ENCODE measurements around the gene FCF1. TPM values are rescaled to one million over a fixed set of nuclear protein-coding genes. Genes with fewer than 3 reads are reported as not detected.
A peak's percentile ranks its signal among the peaks of the same experiment; 100 is the strongest.

FCF1 gene
- polyA plus RNA-seq, 1 of the 3 experiments (the other 2 are of a cell fraction) = 42.6 TPM

DNA sequence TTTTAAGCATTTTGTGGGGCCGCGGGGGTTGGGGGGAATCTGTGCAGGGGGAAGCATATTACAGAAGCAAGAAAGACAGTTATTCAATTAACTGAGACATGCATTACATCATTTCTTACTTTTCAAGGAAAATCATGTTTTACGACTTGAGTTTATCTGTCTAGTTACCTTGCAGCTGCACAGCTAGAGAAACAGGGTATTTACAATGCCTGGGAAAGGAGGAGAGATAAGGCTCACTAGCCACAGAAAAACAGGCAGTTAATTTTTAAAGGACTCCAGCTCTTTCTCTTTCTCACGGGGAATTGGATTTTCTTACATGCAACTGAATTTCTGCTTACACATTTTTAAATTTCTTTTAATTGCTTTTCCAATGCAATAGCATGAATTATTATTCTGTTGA is 22.2 kb downstream of the FCF1 start:
- TF ChIP-seq RXRA (IDR thresholded peaks at IDR 0.05; ENCODE audit: borderline replicate concordance, low read depth) = no peak
- no peak for TF ChIP-seq JUND (IDR thresholded peaks at IDR 0.05)
- TF ChIP-seq TCF12 (IDR thresholded peaks at IDR 0.05) = no peak
- TF ChIP-seq YY1 (IDR thresholded peaks at IDR 0.05; ENCODE audit: low read depth) = no peak
- no peak for TF ChIP-seq RAD21 (IDR thresholded peaks at IDR 0.05; ENCODE audit: low read length)
- TF ChIP-seq, protein P1, sequence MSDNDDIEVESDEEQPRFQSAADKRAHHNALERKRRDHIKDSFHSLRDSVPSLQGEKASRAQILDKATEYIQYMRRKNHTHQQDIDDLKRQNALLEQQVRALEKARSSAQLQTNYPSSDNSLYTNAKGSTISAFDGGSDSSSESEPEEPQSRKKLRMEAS (IDR thresholded peaks at IDR 0.05; ENCODE audit: low read depth) = no peak
- no peak for TF ChIP-seq FOSL2 (IDR thresholded peaks at IDR 0.05; ENCODE audit: borderline replicate concordance, low read depth)
- TF ChIP-seq RCOR1 (IDR thresholded peaks at IDR 0.05; ENCODE audit: low read length) = no peak
- TF ChIP-seq RFX5 (IDR thresholded peaks at IDR 0.05; ENCODE audit: low read length) = no peak
- no peak for TF ChIP-seq CHD2 (IDR thresholded peaks at IDR 0.05; ENCODE audit: low read length, partially characterized antibody)
- TF ChIP-seq, protein P2, sequence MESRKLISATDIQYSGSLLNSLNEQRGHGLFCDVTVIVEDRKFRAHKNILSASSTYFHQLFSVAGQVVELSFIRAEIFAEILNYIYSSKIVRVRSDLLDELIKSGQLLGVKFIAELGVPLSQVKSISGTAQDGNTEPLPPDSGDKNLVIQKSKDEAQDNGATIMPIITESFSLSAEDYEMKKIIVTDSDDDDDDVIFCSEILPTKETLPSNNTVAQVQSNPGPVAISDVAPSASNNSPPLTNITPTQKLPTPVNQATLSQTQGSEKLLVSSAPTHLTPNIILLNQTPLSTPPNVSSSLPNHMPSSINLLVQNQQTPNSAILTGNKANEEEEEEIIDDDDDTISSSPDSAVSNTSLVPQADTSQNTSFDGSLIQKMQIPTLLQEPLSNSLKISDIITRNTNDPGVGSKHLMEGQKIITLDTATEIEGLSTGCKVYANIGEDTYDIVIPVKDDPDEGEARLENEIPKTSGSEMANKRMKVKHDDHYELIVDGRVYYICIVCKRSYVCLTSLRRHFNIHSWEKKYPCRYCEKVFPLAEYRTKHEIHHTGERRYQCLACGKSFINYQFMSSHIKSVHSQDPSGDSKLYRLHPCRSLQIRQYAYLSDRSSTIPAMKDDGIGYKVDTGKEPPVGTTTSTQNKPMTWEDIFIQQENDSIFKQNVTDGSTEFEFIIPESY (IDR thresholded peaks at IDR 0.05; ENCODE audit: borderline replicate concordance, low read depth) = no peak
- no peak for TF ChIP-seq POLR2AphosphoS5 (IDR thresholded peaks at IDR 0.05; ENCODE audit: low read depth, low read length)
- no peak for TF ChIP-seq MXI1 (IDR thresholded peaks at IDR 0.05; ENCODE audit: low read depth, low read length)
- no peak for TF ChIP-seq GABPA (IDR thresholded peaks at IDR 0.05; ENCODE audit: low read depth)
- no peak for TF ChIP-seq EP300 (IDR thresholded peaks at IDR 0.05; ENCODE audit: borderline replicate concordance in 1 of 2, low read depth in 1 of 2, low read length in 1 of 2)
- TF ChIP-seq NRF1 (IDR thresholded peaks at IDR 0.05; ENCODE audit: low read depth, low read length) = no peak
- no peak for TF ChIP-seq ELF1 (IDR thresholded peaks at IDR 0.05)
- Histone ChIP-seq H3K36me3 (replicated peaks in 1 of 2; ENCODE audit: control insufficient read depth in 1 of 2, insufficient read depth in 2 of 2, low read length in 1 of 2) (peaks cover 44 to 68% of the 10 kb centered on the region in 2 experiments), H3K27ac (ENCODE audit: low read depth in 2 of 2, low read length in 1 of 2) (no peak overlapping the region), H3K9me2 (no peaks in the 10 kb centered on the region), H3K9me3 (no peaks in the 10 kb centered on the region), H3F3A (replicated peaks; ENCODE audit: insufficient read depth) (peaks cover 12% of the 10 kb centered on the region), H3K4me3 (ENCODE audit: low read depth in 2 of 2, low read length in 1 of 2) (no peak overlapping the region), H3K9ac (no peak overlapping the region), H3K4me2 (no peak overlapping the region), H3K4me1 (ENCODE audit: control insufficient read depth in 1 of 2, insufficient read depth in 2 of 2, low read depth in 1 of 2, low read length in 1 of 2) (no peaks in the 10 kb centered on the region), H2AFZ (ENCODE audit: low read depth) (no peak overlapping the region), H4K20me1 (ENCODE audit: insufficient read depth) (no peaks in the 10 kb centered on the region), H3K79me2 (ENCODE audit: insufficient read depth) (peaks cover 6% of the 10 kb centered on the region; the same call in 1 of the 2 replicates), H3K27me3 (ENCODE audit: insufficient read depth) (no peaks in the 10 kb centered on the region)
- ChIA-PET CTCF (interaction anchor here (1.4 kb wide), 1 partner anchor 28 kb away, joined by 3 read pairs; the partner anchor contains the start of gene YLPM1), POLR2A (no interaction called here)
- 86% methylated on average over 4 of the region's 4 CpGs for WGBS (ENCODE audit: low lambda C conversion rate)
- DNase-seq = no peak

GRCh38 chr14:74737753-74738325 is 24.9 kb downstream of the FCF1 start:
- 83% methylated on average over 4 of the region's 4 CpGs for WGBS (ENCODE audit: low lambda C conversion rate)
- POLR2A ChIA-PET = no interaction called here
- peak overlapping the region in 1 of 2 experiments; percentile 72; a peak in 2 of 4 replicates for H3K27ac ChIP-seq (ENCODE audit: low read depth in 2 of 2, low read length in 1 of 2)
- H3K9ac ChIP-seq = no peak overlapping the region
- no peak overlapping the region for H2AFZ ChIP-seq (ENCODE audit: low read depth)
- DNase-seq = no peak
- H3F3A ChIP-seq (replicated peaks; ENCODE audit: insufficient read depth) = peaks cover 15% of the 10 kb centered on the region
- H3K4me2 ChIP-seq = no peak overlapping the region
- no peaks in the 10 kb centered on the region for H3K27me3 ChIP-seq (ENCODE audit: insufficient read depth)
- no peaks in the 10 kb centered on the region for H3K79me2 ChIP-seq (ENCODE audit: insufficient read depth)
- no peaks in the 10 kb centered on the region for H4K20me1 ChIP-seq (ENCODE audit: insufficient read depth)
- H3K36me3 ChIP-seq (replicated peaks in 1 of 2; ENCODE audit: control insufficient read depth in 1 of 2, insufficient read depth in 2 of 2, low read length in 1 of 2) = peaks cover 30 to 54% of the 10 kb centered on the region in 2 experiments
- no peak overlapping the region for H3K4me3 ChIP-seq (ENCODE audit: low read depth in 2 of 2, low read length in 1 of 2)
- H3K4me1 ChIP-seq (ENCODE audit: control insufficient read depth in 1 of 2, insufficient read depth in 2 of 2, low read depth in 1 of 2, low read length in 1 of 2) = no peaks in the 10 kb centered on the region
- H3K9me2 ChIP-seq = no peaks in the 10 kb centered on the region
- H3K9me3 ChIP-seq = no peaks in the 10 kb centered on the region
- CTCF ChIA-PET = interaction anchor here (0.7 kb wide), 1 partner anchor 27 kb away, joined by 4 read pairs; no protein-coding TSS in a partner anchor
- TF ChIP-seq FOSL2 (IDR thresholded peaks at IDR 0.05; ENCODE audit: borderline replicate concordance, low read depth) = peak; percentile 43
- TF ChIP-seq TAF1 (IDR thresholded peaks at IDR 0.05; ENCODE audit: borderline replicate concordance, low read depth, low read length) = no peak
- TF ChIP-seq PBX3 (IDR thresholded peaks at IDR 0.05) = no peak
- TF ChIP-seq CTCF (IDR thresholded peaks at IDR 0.05) = no peak
- TF ChIP-seq RFX5 (IDR thresholded peaks at IDR 0.05; ENCODE audit: low read length) = no peak
- TF ChIP-seq, protein P1 (IDR thresholded peaks at IDR 0.05; ENCODE audit: low read depth) = no peak
- TF ChIP-seq TEAD4 (IDR thresholded peaks at IDR 0.05; ENCODE audit: borderline replicate concordance, insufficient read depth) = no peak
- no peak for TF ChIP-seq USF1 (IDR thresholded peaks at IDR 0.05; ENCODE audit: borderline replicate concordance, low read depth)
- TF ChIP-seq EP300 (IDR thresholded peaks at IDR 0.05; ENCODE audit: borderline replicate concordance in 1 of 2, low read depth in 1 of 2, low read length in 1 of 2) = 0 out of 4 replicates have a peak, but pooled peaks of 1 of the 2 experiments have one; percentile 13
- no peak for TF ChIP-seq FOXJ3 (CRISPR knock-in tag; IDR thresholded peaks at IDR 0.05)

Measured in SK-N-SH (cell line).